Activated CD8-positive, alpha-beta T cell treated with anti-CD3 and anti-CD28 coated beads for 36 hours (primary cell): ENCODE data around the gene RGMB. TPM values are rescaled to one million over a fixed set of nuclear protein-coding genes. Genes with fewer than 3 reads are reported as not detected.

Experiments
- ATAC-seq: fragments of 200-7000 bp; cut with Tn5 transposase; one replicate; pipeline ENCODE4 v1.10.0; 2021; ENCODE audit warnings: mild to moderate bottlenecking, moderate library complexity
- CTCF ChIA-PET: fragments of 350-600 bp; sonication (Branson Sonifier 250); formaldehyde crosslinking; loops from one replicate; lab custom pipeline; 2021; ENCODE audit warnings: antibody characterized with exemption; lab: Charles Lee
- POLR2A ChIA-PET: fragments of 350-600 bp; sonication (Branson Sonifier 250); formaldehyde crosslinking; loops from one replicate; lab custom pipeline; 2021; ENCODE audit warnings: antibody characterized with exemption; lab: Charles Lee
- DNase-seq: peaks from one replicate; pipeline ENCODE4 v3.0.0-alpha.2; 2020
- H3K27ac Mint-ChIP-seq: one replicate; pipeline ENCODE4 v1.8.0; 2021; ENCODE audit warnings: mild to moderate bottlenecking, mixed read lengths
- H3K27me3 Mint-ChIP-seq: one replicate; pipeline ENCODE4 v1.8.0; 2021; ENCODE audit warnings: mixed read lengths
- H3K36me3 Mint-ChIP-seq: one replicate; pipeline ENCODE4 v1.8.0; 2021; ENCODE audit warnings: low read depth, mixed read lengths
- H3K4me1 Mint-ChIP-seq: one replicate; pipeline ENCODE4 v1.8.0; 2021; ENCODE audit warnings: low read depth, mixed read lengths
- H3K4me3 Mint-ChIP-seq: one replicate; pipeline ENCODE4 v1.8.0; 2021; ENCODE audit warnings: mild to moderate bottlenecking, moderate library complexity, mixed read lengths
- H3K9me3 Mint-ChIP-seq: one replicate; pipeline ENCODE4 v1.8.0; 2021; ENCODE audit warnings: mixed read lengths
- CTCF ChIP-seq: fragments of 200-600 bp; IDR thresholded peaks from one replicate; pipeline ENCODE4 v1.8.0; 2022; ENCODE audit warnings: antibody characterized with exemption, mild to moderate bottlenecking
- intact Hi-C: fragments of 100-400 bp; cut with micrococcal nuclease; formaldehyde crosslinking; loops from one replicate; pipeline ENCODE4 v1.10.0; 2022
- total RNA-seq, 2 experiments: library from RNA; stranded (reverse); gene quantifications; one replicate each; pipeline ENCODE4 v1.2.3, GENCODE V29; 2021

RGMB gene
- total RNA-seq, 2 experiments from 2014 or later, result 1.6 to 1.9 TPM

GRCh38 chr5:98791898-98792580 is 18.6 kb downstream of the RGMB start:
- Mint-ChIP-seq H3K4me3 (no peak overlapping the region), H3K36me3 (no peaks in the 10 kb centered on the region), H3K4me1 (no peaks in the 10 kb centered on the region), H3K27ac (no peak overlapping the region), H3K27me3 (no peaks in the 10 kb centered on the region), H3K9me3 (no peaks in the 10 kb centered on the region)
- ChIA-PET CTCF (interaction anchor here (17.9 kb wide), 1 partner anchor 21 kb away, joined by 228 read pairs; the partner anchor contains the start of gene RGMB), POLR2A (no interaction called here)
- intact Hi-C loops, result no loop called here
- TF ChIP-seq CTCF, result no peak
- DNase-seq (no peak), ATAC-seq (no peak)

GRCh38 chr5:98793223-98793622 is 19.8 kb downstream of the RGMB start:
- ChIA-PET CTCF (interaction anchor here (17.9 kb wide), 1 partner anchor 22 kb away, joined by 228 read pairs; the partner anchor contains the start of gene RGMB), POLR2A (no interaction called here)
- Mint-ChIP-seq H3K4me3 (no peak overlapping the region), H3K4me1 (no peaks in the 10 kb centered on the region), H3K27me3 (no peaks in the 10 kb centered on the region), H3K9me3 (no peaks in the 10 kb centered on the region), H3K27ac (no peak overlapping the region), H3K36me3 (no peaks in the 10 kb centered on the region)
- TF ChIP-seq CTCF, result no peak
- DNase-seq, result no peak
- intact Hi-C loops, result no loop called here
- ATAC-seq, result no peak

GRCh38 chr5:98794001-98794400 is 20.5 kb downstream of the RGMB start:
- no peaks in the 10 kb centered on the region for H3K36me3 Mint-ChIP-seq
- POLR2A ChIA-PET, result no interaction called here
- no peaks in the 10 kb centered on the region for H3K27me3 Mint-ChIP-seq
- ATAC-seq (no peak), DNase-seq (no peak)
- intact Hi-C loops, result no loop called here
- CTCF ChIA-PET, result interaction anchor here (3.2 to 17.9 kb wide), 2 partner anchors 16 to 23 kb away, joined by 15 to 228 read pairs; partner anchors contain the start of gene RGMB
- H3K27ac Mint-ChIP-seq, result no peak overlapping the region
- TF ChIP-seq CTCF, result no peak
- H3K4me1 Mint-ChIP-seq, result no peaks in the 10 kb centered on the region
- no peak overlapping the region for H3K4me3 Mint-ChIP-seq
- H3K9me3 Mint-ChIP-seq, result no peaks in the 10 kb centered on the region

GRCh38 chr5:98794414-98795080 is 21.1 kb downstream of the RGMB start:
- H3K27ac Mint-ChIP-seq, result no peak overlapping the region
- H3K9me3 Mint-ChIP-seq, result no peaks in the 10 kb centered on the region
- intact Hi-C loops, result no loop called here
- ATAC-seq, result no peak
- no peak overlapping the region for H3K4me3 Mint-ChIP-seq
- TF ChIP-seq CTCF, result no peak
- H3K4me1 Mint-ChIP-seq, result no peaks in the 10 kb centered on the region
- DNase-seq, result no peak
- no peaks in the 10 kb centered on the region for H3K36me3 Mint-ChIP-seq
- no peaks in the 10 kb centered on the region for H3K27me3 Mint-ChIP-seq
- ChIA-PET POLR2A (no interaction called here), CTCF (interaction anchor here (1.7 to 17.9 kb wide), 6 partner anchors 16 to 1564 kb away, joined by 4 to 228 read pairs (median 13); partner anchors contain the start of gene RGMB)

- no peaks in the 10 kb centered on the region for H3K27me3 Mint-ChIP-seq
- no peak for ATAC-seq
- no peak overlapping the region for H3K27ac Mint-ChIP-seq
- no peaks in the 10 kb centered on the region for H3K9me3 Mint-ChIP-seq
- CTCF ChIA-PET, result interaction anchor here (1.0 to 17.9 kb wide), 12 partner anchors 8 to 1565 kb away, joined by 3 to 228 read pairs (median 6); partner anchors contain the start of gene RGMB
- POLR2A ChIA-PET, result no interaction called here
- no peaks in the 10 kb centered on the region for H3K4me1 Mint-ChIP-seq
- no peak overlapping the region for H3K4me3 Mint-ChIP-seq
- no peak for TF ChIP-seq CTCF
- no peak for DNase-seq
- intact Hi-C loops, result no loop called here
- no peaks in the 10 kb centered on the region for H3K36me3 Mint-ChIP-seq
Measured at GRCh38 chr5:98795243-98795642, 21.8 kb downstream of the RGMB start.
